HL-60 (cell line): Measurements from ENCODE around the gene COX6A2.

Experiments used
- DNase-seq, 2 experiments: peaks; one replicate each; pipeline ENCODE4 v3.0.0-alpha.2; 2010 to 2020; ENCODE audit warnings: low read depth in 1 of 2, low spot score in 1 of 2
- H3K27ac ChIP-seq: fragments of 250-450 bp; sonication (Bioruptor Pico); replicated peaks from 2 replicates; pipeline ENCODE4 v1.5.1; 2020; ENCODE audit warnings: mild to moderate bottlenecking, moderate library complexity
- H3K27me3 ChIP-seq: fragments of 250-450 bp; sonication (Bioruptor Pico); 2 replicates; pipeline ENCODE4 v1.5.1; 2021; ENCODE audit warnings: mild to moderate bottlenecking, moderate library complexity; ENCODE audit not compliant: insufficient read depth, poor library complexity, severe bottlenecking
- H3K4me3 ChIP-seq: replicated peaks from 2 replicates; pipeline ENCODE4 v1.5.1; 2011; ENCODE audit warnings: mild to moderate bottlenecking, control low read depth, low read length; ENCODE audit not compliant: insufficient read depth
- CTCF ChIP-seq: IDR thresholded peaks from one replicate; pipeline ENCODE4 v1.5.1; 2011; ENCODE audit warnings: low read length, control low read depth, inconsistent platforms; ENCODE audit not compliant: insufficient read depth
- GABPA ChIP-seq: IDR thresholded peaks from 2 replicates; pipeline ENCODE4 v1.6.1; 2012; ENCODE audit warnings: low read depth
- POLR2AphosphoS5 ChIP-seq: IDR thresholded peaks from 2 replicates; pipeline ENCODE4 v1.6.1; 2012; ENCODE audit warnings: low read depth
- REST ChIP-seq: IDR thresholded peaks from 2 replicates; pipeline ENCODE4 v1.6.1; 2012; ENCODE audit warnings: low read depth; ENCODE audit not compliant: insufficient replicate concordance
- SPI1 ChIP-seq: IDR thresholded peaks from 2 replicates; pipeline ENCODE4 v1.6.1; 2012; ENCODE audit warnings: low read depth, mild to moderate bottlenecking, borderline replicate concordance

The COX6A2 gene

GRCh38 chr16:31460582-31461002 lies 32.4 kb upstream of the COX6A2 start:
- DNase-seq = peak; percentile 35 to 40
- H3K27ac ChIP-seq = peak overlapping the region; percentile 46
- TF ChIP-seq CTCF (peak; percentile 51), REST (no peak)
- H3K27me3 ChIP-seq = no peaks in the 10 kb centered on the region
- peak overlapping the region; percentile 41 for H3K4me3 ChIP-seq

GRCh38 chr16:31459687-31460581 lies 31.8 kb upstream of the COX6A2 start:
- TF ChIP-seq CTCF (no peak), REST (no peak), SPI1 (no peak), POLR2AphosphoS5 (no peak), GABPA (no peak)
- Histone ChIP-seq H3K27me3 (no peaks in the 10 kb centered on the region), H3K27ac (peak overlapping the region; percentile 100), H3K4me3 (peak overlapping the region; percentile 70)
- DNase-seq = peak; percentile 97 to 100

- Histone ChIP-seq H3K27ac (peak within 1 kb of the TSS; percentile 100), H3K4me3 (peak within 1 kb of the TSS; percentile 70)
- peak; percentile 81 for TF ChIP-seq REST
- no peak for TF ChIP-seq CTCF
- TF ChIP-seq SPI1 = peak; percentile 84
- peak; percentile 87 for TF ChIP-seq GABPA
- TF ChIP-seq POLR2AphosphoS5 = peak; percentile 89
Observed at GRCh38 chr16:31458844-31459686, 30.9 kb upstream of the COX6A2 start, which contains the start of gene ARMC5. ARMC5 (plus strand) TSS chr16:31459501; CDS start chr16:31459525, 24 bp downstream.

More at GRCh38 chr16:31458844-31459686, 30.9 kb upstream of the COX6A2 start, which contains the start of gene ARMC5:
- no peaks in the 10 kb centered on the region for H3K27me3 ChIP-seq
- peak; percentile 98 to 99 for DNase-seq
